EH (cell line): ENCODE measurements around the gene ARID1B.
"Not testable (repeated sequence)": the region's sequence is repeated elsewhere in the genome, so short reads cannot be mapped to it uniquely, and the experiment has no call there.

Experiments
- DNase-seq: peaks from one replicate; pipeline ENCODE4 v3.0.0-alpha.2; 2015; ENCODE audit warnings: low read depth

Gene ARID1B

DNA sequence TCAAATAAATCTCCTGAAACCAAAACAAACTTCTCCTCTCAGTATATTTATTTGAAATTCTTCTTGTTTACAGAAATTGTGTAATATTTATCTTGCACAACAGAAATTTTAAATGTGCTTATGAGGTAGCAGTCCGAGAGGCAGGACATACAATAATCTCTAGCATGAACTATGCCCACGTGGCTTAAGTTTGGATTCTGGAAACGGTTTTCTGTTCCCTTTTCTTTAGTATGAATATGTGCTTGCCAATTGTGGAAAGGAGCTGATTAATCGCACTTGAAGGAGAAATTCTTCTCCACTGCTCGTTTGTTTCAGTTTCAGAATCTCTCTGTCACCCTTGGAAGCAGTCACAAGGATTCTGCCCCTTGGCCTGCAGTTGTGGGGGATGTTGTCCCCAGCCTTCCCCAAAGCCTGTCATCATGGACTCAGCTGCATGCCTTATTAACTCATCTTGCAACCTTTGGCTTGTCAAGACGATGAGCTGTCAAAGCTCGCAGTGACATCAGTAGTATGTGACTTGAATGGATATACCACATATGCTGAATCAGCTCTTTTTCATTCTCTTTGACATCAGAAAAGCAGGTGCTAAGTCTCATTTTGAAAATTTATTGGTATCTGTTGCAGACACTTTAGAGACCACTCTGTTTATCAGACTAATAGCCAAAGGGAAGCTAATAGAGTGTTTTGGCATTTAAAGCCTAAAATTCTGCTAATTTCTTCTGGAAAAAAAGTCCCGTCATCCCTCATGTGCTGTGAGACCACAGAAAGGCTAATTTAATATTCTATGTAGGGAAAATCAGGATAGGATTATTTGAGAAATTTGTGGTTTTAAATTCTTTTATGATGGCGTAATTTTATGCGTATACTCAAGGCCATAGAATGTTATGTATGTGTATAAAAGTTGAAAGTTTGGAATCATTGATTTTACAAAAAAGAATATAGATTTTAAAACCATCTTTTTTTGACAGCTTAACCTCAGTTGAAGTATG is 186.8 kb downstream of the ARID1B start:
- DNase-seq, result peak; percentile 54

DNA sequence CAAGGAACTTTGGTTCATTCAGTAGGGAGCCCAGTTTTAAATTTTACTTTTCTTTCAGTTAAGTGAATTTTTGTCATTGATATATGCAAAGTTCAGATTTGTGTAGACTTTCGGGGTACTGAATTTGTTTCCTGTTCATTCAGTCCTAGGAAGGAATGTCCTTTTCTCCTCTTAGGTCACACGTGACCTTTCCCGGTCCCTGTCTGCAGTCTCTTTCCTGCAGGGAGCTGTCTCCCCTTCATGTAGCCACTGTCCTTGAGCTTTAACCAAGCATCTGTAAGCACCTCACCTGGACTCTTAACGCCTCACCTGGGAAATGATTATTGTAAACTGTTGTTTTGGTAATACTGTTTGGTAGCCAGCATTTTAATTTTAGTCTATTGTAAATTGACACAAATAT is 190.7 kb downstream of the ARID1B start:
- DNase-seq, result no peak

DNA sequence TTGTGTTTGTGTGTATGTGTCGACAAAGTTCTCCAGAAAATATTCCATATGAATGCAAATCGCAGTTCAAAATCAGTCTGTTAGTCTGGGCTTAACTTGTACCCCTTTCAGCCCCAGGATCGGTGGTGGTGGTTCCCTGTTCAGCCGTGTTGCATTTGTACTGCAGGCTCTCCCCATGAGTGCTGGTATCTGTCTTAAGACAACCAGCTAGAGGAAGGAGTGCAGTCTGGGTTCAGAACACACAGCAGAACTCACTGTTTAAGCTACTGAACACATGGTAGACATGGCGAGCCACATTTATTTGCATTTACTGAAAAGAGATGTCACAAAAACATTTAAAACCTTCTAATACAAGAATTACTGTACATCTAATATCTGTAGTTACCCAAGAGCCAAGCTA is 192.1 kb downstream of the ARID1B start:
- DNase-seq, result no peak

DNA sequence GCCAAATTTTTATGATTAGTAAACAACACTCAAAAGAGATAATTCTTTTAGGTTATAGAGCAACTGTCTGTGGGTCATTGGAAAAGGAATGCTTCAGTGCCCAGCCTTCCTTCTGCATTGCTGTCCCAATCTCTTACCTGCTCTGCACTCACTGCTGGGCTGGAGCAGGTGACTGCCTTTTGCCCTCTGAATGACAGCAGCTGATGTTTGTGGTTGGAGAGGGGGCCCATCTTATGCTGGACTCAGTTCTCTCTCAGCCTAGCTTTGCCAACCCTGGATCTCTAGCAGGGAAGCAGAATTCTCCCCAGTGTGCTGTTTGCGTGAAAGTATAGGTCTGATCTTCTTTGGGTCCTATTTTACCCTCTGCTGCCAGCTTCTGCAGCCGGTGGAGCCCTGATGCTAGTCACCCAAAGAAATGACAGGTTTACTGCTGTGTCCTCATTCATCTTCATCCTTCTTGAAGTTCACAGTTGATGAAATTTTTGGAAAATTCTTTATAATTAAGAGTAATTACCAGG is 193.5 kb downstream of the ARID1B start:
- DNase-seq, result no peak

DNA sequence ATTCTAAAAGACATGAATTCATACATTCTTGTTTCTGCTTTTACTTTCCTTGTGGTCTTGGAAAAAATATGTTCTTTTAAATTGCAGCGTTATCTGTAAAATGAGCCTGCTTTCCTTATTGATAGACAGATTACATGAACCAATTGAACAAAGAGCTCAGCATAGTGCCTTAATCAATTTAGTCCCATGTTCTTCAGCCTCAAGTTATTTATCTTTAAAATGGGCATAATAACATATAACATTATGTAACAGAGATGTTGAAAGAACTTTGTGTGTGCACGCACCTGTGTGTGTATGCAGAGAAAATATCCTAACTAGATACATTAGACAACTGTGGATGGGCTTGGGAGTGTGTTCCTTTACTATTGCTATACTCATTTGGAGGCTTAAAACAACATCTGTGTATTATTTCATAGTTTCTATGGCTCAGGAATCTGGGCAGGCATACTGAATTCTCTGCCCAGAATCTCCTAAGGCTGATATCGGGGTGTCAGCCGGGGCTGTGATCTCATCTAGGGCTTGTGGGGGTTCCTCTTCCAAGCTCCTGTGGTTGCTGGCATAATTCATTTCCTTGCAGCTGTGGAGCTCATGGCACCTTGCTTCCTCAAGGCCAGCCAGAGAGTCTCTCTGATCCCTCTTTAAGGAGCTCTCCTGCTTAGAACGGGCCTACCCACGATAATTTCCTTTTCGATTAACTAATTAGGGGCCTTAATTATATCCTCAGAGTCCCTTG is 194.1 kb downstream of the ARID1B start:
- DNase-seq, result no peak

DNA sequence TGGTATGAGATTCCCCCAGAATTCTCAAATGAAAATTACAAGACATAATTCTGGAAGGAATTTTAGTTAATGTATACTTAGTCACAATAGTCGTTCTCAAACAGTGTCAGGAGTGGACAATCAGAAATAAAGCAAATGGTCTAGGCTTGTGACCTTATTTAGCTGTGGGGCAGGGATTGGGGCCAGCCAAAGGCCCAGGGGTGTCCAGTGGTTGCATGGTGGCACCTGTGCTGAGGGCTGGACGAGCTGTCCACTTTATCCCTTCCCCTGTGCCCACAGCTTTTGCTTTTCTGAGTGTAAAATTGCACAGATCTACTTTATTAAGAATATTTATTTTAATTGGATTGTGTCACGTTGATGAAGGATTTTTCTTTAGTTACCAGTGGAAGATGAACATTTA is 195.0 kb downstream of the ARID1B start:
- DNase-seq, result no peak

DNA sequence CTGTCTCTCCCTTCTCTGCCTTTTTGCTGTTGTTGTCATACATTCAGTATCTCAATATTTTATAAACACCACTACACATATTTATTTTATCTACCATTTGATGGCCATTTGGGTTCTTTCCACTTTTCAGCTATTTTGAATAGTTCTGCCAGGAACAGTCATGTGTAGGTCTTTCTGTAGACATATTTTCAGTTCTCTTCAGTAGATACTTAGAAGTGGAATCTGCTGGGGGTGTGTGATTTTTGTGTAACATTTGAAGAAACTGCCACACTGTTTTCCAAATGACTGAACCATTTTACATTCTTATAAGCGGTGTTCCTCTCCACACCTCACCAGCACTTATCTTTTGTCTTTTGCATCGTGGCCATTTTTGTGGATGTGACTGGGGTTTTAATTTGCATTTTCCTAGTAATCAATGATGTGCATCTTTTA is 197.7 kb downstream of the ARID1B start:
- no peak for DNase-seq

DNA sequence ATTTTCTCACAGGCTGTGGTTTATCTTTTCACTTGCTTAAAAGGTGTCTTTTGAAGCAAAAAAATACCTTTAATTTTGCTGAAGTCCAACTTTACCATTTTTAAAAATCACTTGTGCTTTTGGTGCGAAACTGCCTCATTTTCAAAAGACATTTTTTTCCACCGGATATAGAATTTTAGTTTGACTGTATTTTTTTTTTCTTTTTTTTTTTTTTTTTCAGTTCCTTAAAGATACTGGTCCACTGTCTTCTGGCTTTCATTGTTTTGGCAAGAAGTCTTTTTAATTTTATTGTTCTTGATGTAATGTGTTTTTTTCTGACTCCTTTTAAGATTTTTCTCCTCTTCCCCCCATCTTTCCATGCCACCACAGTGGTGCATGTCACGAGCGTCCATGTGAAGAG is 198.2 kb downstream of the ARID1B start:
- DNase-seq, result no peak

DNA sequence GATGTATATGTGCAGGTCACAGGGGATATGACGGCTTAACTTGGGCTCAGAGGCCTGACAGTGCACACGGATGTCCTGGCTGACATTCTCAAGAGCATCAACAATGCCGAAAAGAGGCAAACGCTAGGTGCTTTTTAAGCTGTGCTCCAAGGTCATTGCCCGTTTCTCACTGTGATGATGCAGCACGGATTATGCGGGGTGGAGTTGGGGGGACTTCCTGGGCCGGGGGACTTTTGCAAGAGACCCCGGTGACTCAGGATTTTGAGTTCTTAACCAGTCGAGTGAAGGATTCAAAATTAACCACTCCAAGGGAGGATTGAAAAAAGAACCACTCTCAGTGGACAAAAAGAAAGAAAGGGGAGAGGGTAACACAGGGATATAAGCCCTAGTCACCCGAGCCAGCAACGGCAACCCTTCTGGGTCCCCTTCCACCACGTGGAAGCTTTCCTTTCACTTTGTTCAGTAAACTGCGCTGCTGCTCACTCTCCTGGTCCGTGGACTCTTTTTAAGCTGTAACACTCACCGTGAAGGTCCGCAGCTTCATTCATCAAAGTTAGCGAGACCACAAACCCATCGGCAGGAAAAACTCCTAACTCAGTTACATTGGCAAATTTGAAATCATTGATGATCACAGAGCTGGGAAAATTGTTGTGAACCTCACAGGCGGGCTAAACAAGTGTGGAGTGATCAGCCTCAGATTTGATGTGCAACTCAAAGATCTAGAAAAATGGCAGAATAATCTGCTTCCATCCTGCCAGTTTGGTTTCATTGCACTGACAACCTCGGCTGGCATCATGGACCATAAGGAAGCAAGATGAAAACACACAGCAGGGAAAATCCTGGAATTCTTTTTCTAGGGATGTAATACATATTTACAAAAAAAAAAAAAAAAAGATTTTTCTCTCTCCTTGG is 199.3 kb downstream of the ARID1B start:
- no peak for DNase-seq

DNA sequence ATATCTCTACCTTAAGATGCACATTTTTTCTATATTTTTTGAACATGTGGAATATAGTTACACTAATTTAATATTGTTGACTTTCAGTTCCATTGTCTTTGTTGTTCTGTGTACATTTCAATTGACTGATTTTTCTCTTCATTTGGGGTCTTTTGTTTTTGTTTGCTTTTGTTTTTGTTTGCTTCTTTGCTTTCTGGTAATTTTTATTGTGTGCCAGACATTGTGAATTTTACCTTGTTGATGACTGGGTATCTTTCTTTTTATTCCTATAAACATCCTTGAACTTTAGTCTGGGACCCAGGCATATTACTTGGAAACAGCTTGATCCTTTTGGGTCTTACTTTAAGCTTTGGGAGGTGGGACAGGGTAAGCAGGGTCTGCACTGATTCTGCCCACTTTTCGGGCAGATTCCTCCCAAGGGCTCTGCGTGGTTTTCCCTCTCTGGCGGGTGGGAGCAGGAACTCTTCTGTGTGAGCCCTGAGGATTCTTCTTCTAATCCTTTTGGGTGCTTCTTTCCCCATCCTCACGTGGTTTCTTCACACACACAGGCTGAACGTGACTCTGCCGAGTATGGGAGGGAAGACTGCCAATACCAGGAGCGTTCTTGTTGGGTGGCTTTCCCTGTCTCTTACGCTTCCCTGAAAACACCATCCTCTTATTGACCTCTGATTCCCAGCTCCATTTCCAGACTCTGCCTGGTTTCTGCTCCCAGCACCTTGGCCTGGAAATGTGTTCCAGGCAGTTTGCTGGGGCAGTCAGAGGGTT is 200.5 kb downstream of the ARID1B start:
- no peak for DNase-seq

DNA sequence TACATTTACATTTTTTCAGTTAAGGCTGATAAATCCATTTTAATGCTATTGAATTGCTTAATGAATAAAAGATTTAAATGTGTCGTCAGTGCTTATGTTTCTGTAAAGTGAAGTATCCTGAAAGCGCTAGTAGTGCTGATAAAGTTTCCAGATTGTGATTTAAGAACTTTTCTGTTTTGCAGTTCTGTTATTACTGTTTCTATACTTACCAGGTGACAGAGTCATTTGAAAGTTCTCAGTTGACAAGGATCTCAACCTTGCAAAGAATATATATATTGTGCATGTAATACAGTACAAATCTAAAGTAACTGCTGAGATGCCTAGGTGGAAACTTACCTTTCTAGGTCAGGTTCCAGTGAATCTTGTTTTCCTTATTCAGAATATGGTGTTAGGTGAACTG is 201.8 kb downstream of the ARID1B start:
- DNase-seq, result no peak

DNA sequence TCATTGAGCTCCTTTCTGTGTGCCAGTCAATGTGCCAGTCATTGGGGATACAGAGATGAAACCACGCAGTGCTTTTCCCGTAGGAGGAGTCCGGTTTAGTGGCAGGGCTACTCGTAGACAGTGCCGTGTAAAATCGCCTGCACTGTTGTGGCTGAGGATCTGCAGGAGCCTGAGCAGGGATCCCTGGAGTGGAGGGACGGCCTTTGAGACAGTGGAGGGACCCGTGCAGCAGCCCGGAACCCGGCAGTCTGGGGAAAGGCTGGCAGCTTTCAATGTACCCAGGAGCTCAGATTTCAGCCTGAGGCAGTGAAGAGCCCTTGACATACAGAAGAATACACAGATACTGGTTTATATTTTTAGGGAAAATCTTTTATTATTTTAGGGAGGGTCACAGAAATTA is 203.3 kb downstream of the ARID1B start:
- no peak for DNase-seq

DNA sequence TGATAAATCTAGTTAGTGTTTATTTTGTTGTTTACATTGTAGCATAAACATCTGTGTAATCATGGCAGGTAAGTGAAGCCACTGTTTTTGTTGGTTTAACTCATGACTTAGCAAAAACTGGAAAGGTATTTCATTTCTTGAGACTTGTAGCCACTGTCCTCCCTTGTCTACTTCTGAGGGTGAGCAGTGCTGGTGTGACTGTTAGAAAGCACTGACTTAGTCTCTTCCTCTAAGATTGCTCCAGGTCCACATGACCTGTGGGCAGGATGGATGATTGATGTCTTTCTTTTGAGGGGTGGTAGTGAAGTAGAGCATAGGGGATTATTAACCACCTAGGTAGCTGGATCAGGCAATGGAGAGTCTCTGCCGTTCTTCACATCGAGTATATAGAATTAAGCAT is 203.8 kb downstream of the ARID1B start:
- DNase-seq, result no peak

DNA sequence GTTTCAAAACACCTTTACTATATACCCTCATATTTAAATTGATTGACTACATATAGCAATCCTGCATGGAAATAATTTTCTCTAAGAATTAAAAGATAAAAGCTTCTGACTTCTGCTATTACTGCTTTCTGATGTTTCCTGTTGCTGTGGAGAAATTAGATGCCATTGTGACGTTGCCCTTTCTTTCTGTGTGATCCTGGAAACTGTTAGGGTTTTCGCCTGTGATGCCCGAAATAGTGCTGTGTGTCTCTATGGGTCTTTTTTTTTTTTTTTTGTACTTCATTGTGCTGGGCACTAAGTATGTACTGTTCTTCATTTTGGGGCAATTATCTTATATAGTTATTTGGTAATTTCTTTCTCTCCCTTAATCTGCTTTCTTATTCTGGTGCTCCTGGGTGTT is 205.0 kb downstream of the ARID1B start:
- DNase-seq, result no peak

DNA sequence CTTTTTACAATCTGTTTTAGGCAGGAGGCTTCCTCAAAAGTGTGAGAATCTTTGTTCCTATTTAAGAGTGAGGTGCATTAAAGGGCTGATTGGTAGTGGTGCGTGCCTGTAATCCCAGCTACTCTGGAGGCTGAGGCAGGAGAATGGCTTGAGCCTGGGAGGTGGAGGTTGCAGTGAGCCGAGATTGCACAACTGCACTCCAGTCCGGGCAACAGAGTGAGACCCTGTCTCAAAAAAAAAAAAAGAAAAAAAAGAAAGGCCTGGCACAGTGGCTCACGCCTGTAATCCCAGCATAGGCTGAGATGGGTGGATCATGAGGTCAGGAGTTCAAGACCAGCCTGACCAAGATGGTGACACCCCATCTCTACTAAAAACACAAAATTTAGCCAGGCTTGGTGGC is 205.7 kb downstream of the ARID1B start:
- DNase-seq, result not testable (repeated sequence)

DNA sequence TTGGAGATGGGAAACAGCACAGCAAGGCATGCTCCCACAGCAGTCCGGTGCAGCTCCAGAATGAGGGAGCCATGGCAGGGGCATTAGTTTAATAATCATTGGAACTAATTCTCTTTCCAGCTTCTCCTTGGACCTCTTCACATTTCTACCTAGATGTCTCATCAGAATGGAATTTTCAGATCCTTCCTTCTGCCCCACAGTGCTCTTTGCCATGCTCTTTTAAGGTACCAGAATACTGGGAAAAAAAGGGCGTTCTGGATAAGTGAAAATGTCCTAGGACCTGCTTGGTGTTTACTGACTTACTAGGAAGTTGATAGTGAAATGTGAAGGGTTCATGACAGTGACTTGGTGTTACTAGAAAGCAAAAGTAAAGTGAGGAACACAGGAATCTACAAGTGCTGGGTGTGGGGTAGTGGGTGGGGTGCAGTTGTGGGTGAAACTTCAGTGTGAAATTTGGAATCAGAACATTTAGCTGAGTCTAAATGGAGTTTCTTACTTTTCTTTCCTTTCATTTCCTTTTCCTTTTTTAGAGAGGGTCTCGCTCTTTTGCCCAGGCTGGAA is 207.1 kb downstream of the ARID1B start:
- no peak for DNase-seq

DNA sequence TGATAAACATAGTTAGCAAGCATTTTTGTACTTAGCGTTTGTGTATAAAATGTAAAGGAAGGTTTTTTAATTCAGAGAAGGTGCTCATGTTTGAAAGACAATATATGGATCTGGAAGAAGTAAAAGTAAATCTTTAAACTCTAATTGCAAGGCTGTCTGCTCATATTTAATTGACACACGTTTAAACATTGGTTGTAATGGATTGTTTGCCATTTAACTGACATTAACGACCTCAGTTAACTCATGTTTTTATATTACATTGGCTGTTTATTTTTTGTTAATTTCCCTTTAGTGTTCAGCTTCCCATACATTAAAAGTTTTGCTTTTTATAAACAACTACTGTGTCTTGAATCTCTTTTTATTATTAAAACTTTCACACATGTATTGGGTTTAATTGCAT is 208.1 kb downstream of the ARID1B start:
- DNase-seq, result no peak

DNA sequence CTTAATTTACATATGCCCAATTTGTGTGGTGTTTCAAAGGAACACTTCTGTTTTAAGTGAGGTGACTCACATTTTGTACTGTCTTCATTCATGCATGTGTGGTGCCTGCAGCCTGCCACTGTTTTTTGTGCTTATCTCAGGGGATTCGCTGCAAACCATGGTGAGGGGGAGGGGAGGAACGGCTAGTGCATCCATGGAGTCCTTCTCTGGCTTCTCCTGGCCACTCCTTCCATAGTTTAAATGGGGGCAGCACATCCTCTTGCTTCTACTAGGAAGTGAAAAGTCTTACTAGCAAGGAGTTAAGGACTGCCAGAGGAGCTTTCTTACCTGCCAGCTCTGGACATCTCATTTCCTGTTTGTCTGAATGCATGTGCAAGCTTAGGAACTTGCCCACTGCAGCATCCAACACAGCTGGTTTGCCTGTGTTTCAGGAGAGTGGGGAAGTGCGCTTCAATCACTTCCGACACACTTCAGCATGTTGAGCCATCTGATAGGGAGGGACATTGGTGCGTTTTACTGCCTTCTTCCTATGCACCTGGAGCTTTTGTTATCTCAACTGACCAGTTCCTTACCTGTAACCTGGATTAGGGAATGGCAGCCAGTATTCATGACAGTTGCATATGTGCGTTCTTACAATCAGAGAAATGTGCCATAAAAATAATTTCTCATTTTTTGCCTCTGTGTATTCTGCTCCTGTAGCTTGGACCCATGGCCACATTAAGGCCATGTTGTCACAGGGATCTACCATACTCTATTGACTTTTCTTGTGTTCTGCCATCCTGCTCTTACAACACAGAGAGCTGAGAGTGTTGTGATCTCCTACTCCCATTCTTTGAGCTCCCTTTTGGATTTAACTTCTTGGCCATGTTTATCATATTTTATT is 211.3 kb downstream of the ARID1B start:
- no peak for DNase-seq

DNA sequence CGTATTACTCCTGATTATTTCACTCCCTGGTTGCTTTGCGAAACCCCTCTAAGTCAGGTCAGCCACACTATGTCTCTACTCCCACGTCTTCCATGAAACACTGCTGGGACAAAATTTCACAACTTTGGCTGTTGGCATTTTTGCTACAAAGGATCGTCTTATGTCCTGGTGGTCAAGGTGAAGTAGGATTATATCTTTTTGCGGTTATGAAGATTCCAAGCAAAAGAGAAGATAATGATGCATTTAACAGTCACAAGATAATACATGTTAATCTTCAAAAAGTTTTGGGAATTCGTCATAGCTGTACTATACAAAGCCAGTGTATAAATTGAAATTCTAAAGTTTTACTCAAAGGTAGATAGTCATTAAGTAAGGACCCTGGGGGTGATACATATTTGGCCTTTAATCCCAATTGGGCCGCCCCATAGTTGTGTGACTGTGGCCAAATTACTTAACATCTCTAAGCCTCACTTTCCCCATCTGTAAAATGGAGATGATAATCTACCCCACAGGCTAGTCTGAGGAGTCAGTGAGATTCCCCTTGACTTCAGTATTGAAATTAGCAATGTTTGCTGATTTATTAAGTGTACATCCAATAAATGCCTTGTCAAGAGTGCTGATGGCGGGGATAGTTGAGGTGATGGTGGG is 212.1 kb downstream of the ARID1B start:
- no peak for DNase-seq
